ENCODE data around the gene ARHGEF16.

DNA sequence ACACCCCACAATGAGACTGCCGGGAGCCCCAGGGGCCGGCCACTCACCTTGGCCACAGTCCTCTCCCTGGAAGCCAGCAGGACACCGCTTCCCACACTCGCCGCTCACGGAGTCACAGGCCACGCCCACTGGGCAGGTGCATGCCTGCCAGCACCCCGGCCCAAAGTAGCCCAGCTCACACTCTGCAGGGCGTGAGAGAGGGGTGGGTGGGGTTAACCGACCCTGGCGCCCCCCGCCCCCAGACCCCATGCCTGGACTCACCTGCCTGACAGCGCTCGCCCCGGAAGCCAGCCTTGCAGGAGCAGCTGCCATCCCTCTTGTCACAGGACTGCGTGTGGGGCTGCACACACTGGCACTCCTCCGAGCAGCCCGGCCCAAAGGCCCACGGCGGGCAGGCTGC lies 50.7 kb downstream of the ARHGEF16 start:
- TF ChIP-seq, protein P1, sequence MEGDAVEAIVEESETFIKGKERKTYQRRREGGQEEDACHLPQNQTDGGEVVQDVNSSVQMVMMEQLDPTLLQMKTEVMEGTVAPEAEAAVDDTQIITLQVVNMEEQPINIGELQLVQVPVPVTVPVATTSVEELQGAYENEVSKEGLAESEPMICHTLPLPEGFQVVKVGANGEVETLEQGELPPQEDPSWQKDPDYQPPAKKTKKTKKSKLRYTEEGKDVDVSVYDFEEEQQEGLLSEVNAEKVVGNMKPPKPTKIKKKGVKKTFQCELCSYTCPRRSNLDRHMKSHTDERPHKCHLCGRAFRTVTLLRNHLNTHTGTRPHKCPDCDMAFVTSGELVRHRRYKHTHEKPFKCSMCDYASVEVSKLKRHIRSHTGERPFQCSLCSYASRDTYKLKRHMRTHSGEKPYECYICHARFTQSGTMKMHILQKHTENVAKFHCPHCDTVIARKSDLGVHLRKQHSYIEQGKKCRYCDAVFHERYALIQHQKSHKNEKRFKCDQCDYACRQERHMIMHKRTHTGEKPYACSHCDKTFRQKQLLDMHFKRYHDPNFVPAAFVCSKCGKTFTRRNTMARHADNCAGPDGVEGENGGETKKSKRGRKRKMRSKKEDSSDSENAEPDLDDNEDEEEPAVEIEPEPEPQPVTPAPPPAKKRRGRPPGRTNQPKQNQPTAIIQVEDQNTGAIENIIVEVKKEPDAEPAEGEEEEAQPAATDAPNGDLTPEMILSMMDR (IDR thresholded peaks at IDR 0.05): no peak
- TF ChIP-seq ZFX (IDR thresholded peaks at IDR 0.05; ENCODE audit: borderline replicate concordance): no peak
